ENCODE measurements around the gene CSNK1G2. TPM values are rescaled to one million over a fixed set of nuclear protein-coding genes. Genes with fewer than 3 reads are reported as not detected.

Gene CSNK1G2
- total RNA-seq, 1 experiment from 2014 or later, result 100.0 TPM

- Mint-ChIP-seq H3K27ac (no peak overlapping the region), H3K4me3 (peak overlapping the region; percentile 66 to 76; a peak in 4 of 5 replicates), H3K36me3 (ENCODE audit: insufficient read depth in 1 of 3, low read depth in 3 of 3) (peaks cover 20 to 32% (median 28%) of the 10 kb centered on the region in 3 experiments; a peak in 6 of 7 replicates), H3K27me3 (ENCODE audit: low read depth) (no peaks in the 10 kb centered on the region), H3K9me3 (no peaks in the 10 kb centered on the region; a peak in 2 of 5 replicates), H3K4me1 (peaks cover 5 to 17% of the 10 kb centered on the region in 2 experiments; a peak in 3 of 4 replicates)
- no peak overlapping the region for H2BK120ac ChIP-seq (ENCODE audit: low read depth, low read length, poor library complexity, severe bottlenecking)
- WGBS (ENCODE audit: extremely low coverage, insufficient read length, low lambda C conversion rate), result no CpG with 5 or more reads among the region's 5 CpGs
- TF ChIP-seq CTCF (conservative IDR thresholded peaks at IDR 0.05), result no peak
- peaks cover 4% of the 10 kb centered on the region for H3K23me2 ChIP-seq (ENCODE audit: insufficient read length, low read depth, low read length, poor library complexity, severe bottlenecking)
- no peak overlapping the region for H4K5ac ChIP-seq (ENCODE audit: insufficient read length, low read depth, low read length)
- no peaks in the 10 kb centered on the region for H4K20me1 ChIP-seq (ENCODE audit: control insufficient read depth, insufficient read depth, insufficient read length)
- H2BK15ac ChIP-seq (ENCODE audit: low read depth, low read length), result no peak overlapping the region
- no peak overlapping the region for H2BK20ac ChIP-seq (ENCODE audit: low read depth, low read length, poor library complexity, severe bottlenecking)
- H3K4ac ChIP-seq (ENCODE audit: low read depth, low read length), result no peak overlapping the region
- no peak overlapping the region for H4K8ac ChIP-seq (replicated peaks; ENCODE audit: insufficient read length, low read depth, low read length)
- no peak overlapping the region for H2BK12ac ChIP-seq (ENCODE audit: insufficient read length, low read depth, low read length)
- no peak overlapping the region for H3T11ph ChIP-seq (ENCODE audit: low read length)
- H2AFZ ChIP-seq (ENCODE audit: low read length), result no peak overlapping the region
- H3K4me1 ChIP-seq (ENCODE audit: insufficient read depth, low read length), result no peaks in the 10 kb centered on the region
- no peak overlapping the region for H3K4me2 ChIP-seq (ENCODE audit: insufficient read depth, insufficient read length, low read length)
- H3K79me2 ChIP-seq (ENCODE audit: insufficient read depth, low read length), result no peaks in the 10 kb centered on the region; the same call in 1 of the 2 replicates
- H3K27ac ChIP-seq (ENCODE audit: insufficient read length, low read depth, low read length), result no peak overlapping the region
- H3K18ac ChIP-seq (ENCODE audit: insufficient read length, low read depth, low read length), result no peak overlapping the region
- H2AK5ac ChIP-seq (ENCODE audit: insufficient read length, low read length), result no peak overlapping the region
- no peaks in the 10 kb centered on the region for H3K79me1 ChIP-seq (ENCODE audit: insufficient read depth, low read depth, low read length, poor library complexity, severe bottlenecking)
- no peak overlapping the region for H2BK5ac ChIP-seq (ENCODE audit: insufficient read length, low read length)
- H3K9ac ChIP-seq (ENCODE audit: extremely low read depth, insufficient read length, low read length), result no peak overlapping the region
- no peaks in the 10 kb centered on the region for H3K9me3 ChIP-seq (ENCODE audit: control insufficient read depth, low read depth, low read length)
- no peak overlapping the region for H3K14ac ChIP-seq (ENCODE audit: insufficient read depth, low read length)
- no peak for DNase-seq
- H3K27me3 ChIP-seq (ENCODE audit: insufficient read depth, low read length), result no peaks in the 10 kb centered on the region
- H3K56ac ChIP-seq (ENCODE audit: insufficient read length, low read depth, low read length), result no peak overlapping the region
- H3K23ac ChIP-seq (ENCODE audit: insufficient read length, low read depth, low read length), result no peak overlapping the region
- H4K91ac ChIP-seq (ENCODE audit: insufficient read length, low read depth, low read length), result no peak overlapping the region
These were observed 73.2 kb downstream of the CSNK1G2 start for GRCh38 chr19:2014131-2014571.
